Thoracic aorta (tissue), 2 donors: ENCODE measurements around the gene MICALL1. TPM values are rescaled to one million over a fixed set of nuclear protein-coding genes. Genes with fewer than 3 reads are reported as not detected.
"Not testable (repeated sequence)": the region's sequence is repeated elsewhere in the genome, so short reads cannot be mapped to it uniquely, and the experiment has no call there.

Source experiments
- ATAC-seq: fragments of 150-250 bp; one replicate; pipeline ENCODE4 v1.8.0; 2017; ENCODE audit warnings: low read depth; ENCODE audit not compliant: insufficient number of reproducible peaks, low FRiP score
- DNase-seq: peaks from one replicate; pipeline ENCODE4 v3.0.0-alpha.2; 2020; ENCODE audit warnings: low spot score
- H3K27ac ChIP-seq, 2 donors: fragments of 200-600 bp; sonication (generic); 1 replicate in 1 of 2; 2 replicates in 1 of 2; pipeline ENCODE4 v1.5.1; 2016; ENCODE audit warnings: mild to moderate bottlenecking in 2 of 2, moderate library complexity in 2 of 2
- H3K27me3 ChIP-seq: fragments of 200-600 bp; sonication (generic); replicated peaks from 2 replicates; pipeline ENCODE4 v1.6.0; 2016; ENCODE audit warnings: mild to moderate bottlenecking; ENCODE audit not compliant: insufficient read depth
- H3K36me3 ChIP-seq: fragments of 200-600 bp; sonication (generic); one replicate; pipeline ENCODE4 v1.5.1; 2016
- H3K4me1 ChIP-seq, 2 donors: fragments of 200-600 bp; sonication (generic); 1 replicate in 1 of 2; 2 replicates in 1 of 2; pipeline versions ENCODE4 v1.5.1 to v1.6.0; 2016; ENCODE audit warnings: low read depth in 2 of 2, mild to moderate bottlenecking in 1 of 2; ENCODE audit not compliant: control insufficient read depth in 1 of 2
- H3K4me3 ChIP-seq: fragments of 200-600 bp; sonication (generic); 2 replicates; pipeline ENCODE4 v1.5.1; 2016; ENCODE audit warnings: mild to moderate bottlenecking
- H3K9me3 ChIP-seq: fragments of 200-600 bp; sonication (generic); 2 replicates; pipeline ENCODE4 v1.5.1; 2016
- total RNA-seq, 2 donors: library from RNA; depleted of rRNA; stranded (reverse); fragments of >200 nt; gene quantifications; one replicate each; pipeline versions ENCODE4 v1.1.0 to v1.2.3, GENCODE V29; 2016
- TF ChIP-seq, protein P1 (sequence below): fragments of 200-600 bp; sonication (generic); IDR thresholded peaks from one replicate; pipeline ENCODE4 v1.5.1; 2019; ENCODE audit warnings: antibody characterized with exemption

MICALL1 gene
- total RNA-seq, 2 donors from 2014 or later: 16.8 to 49.3 TPM

DNA sequence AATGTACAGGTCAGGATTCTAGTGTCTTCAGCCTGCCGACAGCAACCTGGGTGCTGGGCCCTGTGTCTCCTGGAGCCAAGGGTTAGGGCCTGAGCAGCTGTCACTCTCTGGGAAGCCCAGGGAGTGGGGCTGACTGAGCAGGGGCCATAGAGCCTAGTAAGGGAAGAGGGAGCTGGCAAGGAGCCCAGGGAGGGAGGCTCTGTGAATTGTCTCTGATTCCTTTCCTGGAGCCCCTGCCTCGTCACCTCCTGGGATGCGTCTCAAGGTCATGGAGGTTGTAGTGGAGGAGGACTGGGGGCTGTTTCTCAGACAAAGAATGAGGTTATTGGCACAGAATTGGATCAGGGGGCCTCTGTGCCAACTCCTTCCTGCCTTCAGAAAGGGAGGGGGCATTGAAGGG is 66.4 kb downstream of the MICALL1 start:
- Histone ChIP-seq H3K4me1 (no peaks in the 10 kb centered on the region), H3K4me3 (no peak overlapping the region), H3K27me3 (no peaks in the 10 kb centered on the region), H3K9me3 (no peaks in the 10 kb centered on the region), H3K36me3 (peaks cover 4% of the 10 kb centered on the region), H3K27ac (no peak overlapping the region)
- DNase-seq: no peak
- TF ChIP-seq, protein P1, sequence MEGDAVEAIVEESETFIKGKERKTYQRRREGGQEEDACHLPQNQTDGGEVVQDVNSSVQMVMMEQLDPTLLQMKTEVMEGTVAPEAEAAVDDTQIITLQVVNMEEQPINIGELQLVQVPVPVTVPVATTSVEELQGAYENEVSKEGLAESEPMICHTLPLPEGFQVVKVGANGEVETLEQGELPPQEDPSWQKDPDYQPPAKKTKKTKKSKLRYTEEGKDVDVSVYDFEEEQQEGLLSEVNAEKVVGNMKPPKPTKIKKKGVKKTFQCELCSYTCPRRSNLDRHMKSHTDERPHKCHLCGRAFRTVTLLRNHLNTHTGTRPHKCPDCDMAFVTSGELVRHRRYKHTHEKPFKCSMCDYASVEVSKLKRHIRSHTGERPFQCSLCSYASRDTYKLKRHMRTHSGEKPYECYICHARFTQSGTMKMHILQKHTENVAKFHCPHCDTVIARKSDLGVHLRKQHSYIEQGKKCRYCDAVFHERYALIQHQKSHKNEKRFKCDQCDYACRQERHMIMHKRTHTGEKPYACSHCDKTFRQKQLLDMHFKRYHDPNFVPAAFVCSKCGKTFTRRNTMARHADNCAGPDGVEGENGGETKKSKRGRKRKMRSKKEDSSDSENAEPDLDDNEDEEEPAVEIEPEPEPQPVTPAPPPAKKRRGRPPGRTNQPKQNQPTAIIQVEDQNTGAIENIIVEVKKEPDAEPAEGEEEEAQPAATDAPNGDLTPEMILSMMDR: no peak
- no peak for ATAC-seq

DNA sequence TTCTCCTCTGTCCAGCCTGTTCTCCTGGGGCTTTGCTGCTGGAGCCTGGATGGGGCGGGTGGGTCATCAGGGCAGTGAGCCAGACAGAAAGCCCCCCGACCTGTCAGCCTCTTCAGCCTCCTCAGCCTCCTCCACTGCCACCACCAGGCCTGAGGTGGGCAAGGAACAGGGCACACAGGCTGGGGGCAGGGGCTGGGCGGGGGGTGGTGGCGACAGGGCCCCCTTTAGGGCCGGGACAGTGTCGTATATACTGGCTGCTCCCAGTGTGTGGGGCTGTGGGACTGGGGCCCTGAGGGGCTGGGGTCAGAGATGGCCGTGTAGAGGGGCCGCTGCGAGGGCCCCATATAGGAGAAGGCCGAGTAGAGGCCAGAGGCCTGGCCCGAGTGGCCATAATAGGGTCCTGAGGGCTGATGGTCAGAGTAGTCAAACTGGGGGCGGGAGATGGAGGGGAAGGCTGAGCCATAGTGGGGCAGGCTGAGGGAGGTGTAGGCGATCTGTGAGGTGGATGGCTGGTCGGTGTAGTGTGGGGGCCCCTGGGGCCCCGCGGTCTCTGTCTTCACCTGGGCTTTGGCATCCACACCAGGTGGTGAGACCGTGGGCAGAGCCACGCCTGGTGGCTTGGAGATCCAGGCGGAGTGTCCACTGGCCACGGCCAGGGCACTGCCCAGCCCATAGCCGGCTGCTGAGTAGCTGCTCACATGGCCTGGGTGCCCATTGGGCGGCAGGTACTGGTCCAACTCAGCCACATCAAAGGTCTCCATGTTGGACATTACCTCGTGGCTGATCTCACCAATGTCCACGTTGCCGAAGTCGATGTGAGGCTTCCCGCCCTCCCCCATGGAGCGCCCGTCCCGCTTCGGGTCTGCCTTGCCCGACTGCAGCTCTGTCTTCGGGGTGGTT is 67.4 kb downstream of the MICALL1 start:
- Histone ChIP-seq H3K4me1 (no peaks in the 10 kb centered on the region), H3K27me3 (no peaks in the 10 kb centered on the region), H3K9me3 (no peaks in the 10 kb centered on the region), H3K36me3 (no peaks in the 10 kb centered on the region), H3K4me3 (no peak overlapping the region), H3K27ac (no peak overlapping the region)
- TF ChIP-seq, protein P1: no peak
- ATAC-seq (no peak), DNase-seq (no peak)

DNA sequence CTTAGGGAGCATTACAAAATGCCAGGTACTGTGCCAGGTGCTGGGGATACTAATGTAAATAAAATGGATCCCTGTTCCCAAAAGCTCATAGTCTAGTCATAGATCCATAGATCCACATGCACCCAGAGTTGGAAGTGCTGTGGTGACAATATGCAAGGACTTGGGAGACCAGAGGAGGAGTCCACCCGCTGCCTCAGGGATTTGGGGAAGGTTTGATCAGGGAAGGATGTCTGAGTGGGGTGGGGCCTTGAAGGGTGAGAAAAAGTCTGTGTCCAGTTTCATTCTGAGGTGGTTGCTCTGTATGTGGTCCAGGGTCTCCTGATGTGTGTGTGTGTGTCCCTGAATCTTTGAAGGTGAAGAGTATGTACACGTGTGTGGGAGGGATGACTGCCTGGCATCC is 69.1 kb downstream of the MICALL1 start:
- no peaks in the 10 kb centered on the region for H3K9me3 ChIP-seq
- no peak overlapping the region for H3K27ac ChIP-seq
- no peaks in the 10 kb centered on the region for H3K4me1 ChIP-seq
- H3K36me3 ChIP-seq: no peaks in the 10 kb centered on the region
- ATAC-seq (no peak), DNase-seq (no peak)
- H3K4me3 ChIP-seq: no peak overlapping the region
- H3K27me3 ChIP-seq: no peaks in the 10 kb centered on the region
- TF ChIP-seq, protein P1: no peak

GRCh38 chr22:37976022-37976421 is 69.9 kb downstream of the MICALL1 start:
- H3K9me3 ChIP-seq, ATAC-seq, H3K36me3 ChIP-seq, DNase-seq, H3K4me1 ChIP-seq, H3K27me3 ChIP-seq, H3K27ac ChIP-seq, H3K4me3 ChIP-seq: not testable (repeated sequence)

- Histone ChIP-seq H3K36me3 (no peaks in the 10 kb centered on the region), H3K27ac (no peak overlapping the region), H3K4me1 (no peaks in the 10 kb centered on the region), H3K9me3 (no peaks in the 10 kb centered on the region), H3K27me3 (no peaks in the 10 kb centered on the region), H3K4me3 (no peak overlapping the region)
- ATAC-seq: no peak
- TF ChIP-seq, protein P1: no peak
- no peak for DNase-seq
These were observed 70.5 kb downstream of the MICALL1 start for GRCh38 chr22:37976547-37976946.
